A673 (cell line): ENCODE data around the gene PANX3.

Experiments
- CTCF ChIP-seq: fragments of 300-800, 200-600 bp; sonication (generic); conservative IDR thresholded peaks from 2 replicates; pipeline ENCODE4 v1.5.1; 2017; ENCODE audit warnings: low read depth, mild to moderate bottlenecking, antibody characterized with exemption, low read length, moderate library complexity, mixed read lengths
- EZH2 ChIP-seq: fragments of 200-600 bp; sonication (generic); IDR thresholded peaks from 2 replicates; pipeline ENCODE4 v1.6.1; 2017; ENCODE audit warnings: borderline replicate concordance, low read depth, mild to moderate bottlenecking, mixed read lengths, antibody characterized with exemption, low read length; ENCODE audit not compliant: poor library complexity, severe bottlenecking

GRCh38 chr11:124611064-124611463 lies at the start of gene PANX3:
- TF ChIP-seq CTCF (no peak), EZH2 (no peak)
